COLO668 (cell line): ENCODE data around the gene PDE3B.
"Not testable (repeated sequence)": the region's sequence is repeated elsewhere in the genome, so short reads cannot be mapped to it uniquely, and the experiment has no call there.

Experiments
- DNase-seq: peaks from one replicate; lab custom pipeline; 2025; ENCODE audit not compliant: unreplicated experiment; lab: John Stamatoyannopoulos, UW

PDE3B gene

GRCh38 chr11:14641801-14642200 lies 1.8 kb upstream of the PDE3B start:
- no peak for DNase-seq

GRCh38 chr11:14642453-14642852 lies 1.2 kb upstream of the PDE3B start:
- no peak for DNase-seq

GRCh38 chr11:14642873-14643696 lies 519 bp upstream of the PDE3B start:
- DNase-seq = no peak

DNA sequence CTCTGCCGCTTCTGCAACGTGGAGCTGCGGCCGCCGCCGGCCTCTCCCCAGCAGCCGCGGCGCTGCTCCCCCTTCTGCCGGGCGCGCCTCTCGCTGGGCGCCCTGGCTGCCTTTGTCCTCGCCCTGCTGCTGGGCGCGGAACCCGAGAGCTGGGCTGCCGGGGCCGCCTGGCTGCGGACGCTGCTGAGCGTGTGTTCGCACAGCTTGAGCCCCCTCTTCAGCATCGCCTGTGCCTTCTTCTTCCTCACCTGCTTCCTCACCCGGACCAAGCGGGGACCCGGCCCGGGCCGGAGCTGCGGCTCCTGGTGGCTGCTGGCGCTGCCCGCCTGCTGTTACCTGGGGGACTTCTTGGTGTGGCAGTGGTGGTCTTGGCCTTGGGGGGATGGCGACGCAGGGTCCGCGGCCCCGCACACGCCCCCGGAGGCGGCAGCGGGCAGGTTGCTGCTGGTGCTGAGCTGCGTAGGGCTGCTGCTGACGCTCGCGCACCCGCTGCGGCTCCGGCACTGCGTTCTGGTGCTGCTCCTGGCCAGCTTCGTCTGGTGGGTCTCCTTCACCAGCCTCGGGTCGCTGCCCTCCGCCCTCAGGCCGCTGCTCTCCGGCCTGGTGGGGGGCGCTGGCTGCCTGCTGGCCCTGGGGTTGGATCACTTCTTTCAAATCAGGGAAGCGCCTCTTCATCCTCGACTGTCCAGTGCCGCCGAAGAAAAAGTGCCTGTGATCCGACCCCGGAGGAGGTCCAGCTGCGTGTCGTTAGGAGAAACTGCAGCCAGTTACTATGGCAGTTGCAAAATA lies 816 bp downstream of the PDE3B start:
- peak; percentile 73 for DNase-seq

DNA sequence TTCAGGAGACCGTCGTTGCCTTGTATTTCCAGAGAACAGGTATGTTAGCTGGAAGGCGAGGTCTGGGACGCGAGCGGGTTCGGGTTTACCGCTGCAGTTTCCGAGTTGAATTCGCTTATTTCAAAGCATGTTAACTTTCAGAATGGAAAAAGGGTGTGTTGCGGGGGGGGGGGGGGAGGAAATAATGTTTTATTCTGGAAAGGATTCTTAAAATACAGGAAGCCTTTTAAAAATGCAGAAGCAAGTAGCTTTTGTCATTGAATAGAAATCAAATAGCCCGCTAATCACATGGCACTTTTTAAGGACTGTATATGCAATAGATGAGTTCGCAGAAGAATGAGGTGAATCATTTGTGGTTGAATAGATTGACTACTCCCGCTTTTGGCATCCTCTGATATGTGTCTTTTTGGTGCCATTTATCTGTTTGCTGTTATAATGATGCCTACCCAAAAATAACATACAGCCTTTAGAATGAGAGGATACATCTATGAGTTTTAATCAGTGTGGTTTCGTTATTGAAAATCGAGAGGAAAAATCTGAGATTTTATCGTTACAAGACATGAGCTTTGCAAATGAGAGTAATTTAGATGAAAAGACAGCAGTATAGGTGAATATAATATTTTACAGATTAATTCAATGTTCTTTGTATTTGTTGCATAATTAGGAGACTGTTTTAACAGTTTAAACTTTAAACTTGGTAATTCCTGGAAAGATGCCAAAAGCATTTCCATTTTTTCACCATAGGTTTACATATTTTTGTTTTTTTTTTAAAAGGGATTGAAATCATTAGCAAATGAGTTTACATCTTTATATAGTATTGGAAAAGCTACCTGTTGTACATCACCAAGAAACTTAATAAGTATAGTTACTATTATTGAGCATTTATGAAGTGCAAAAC lies 1.7 kb downstream of the PDE3B start:
- DNase-seq = no peak

DNA sequence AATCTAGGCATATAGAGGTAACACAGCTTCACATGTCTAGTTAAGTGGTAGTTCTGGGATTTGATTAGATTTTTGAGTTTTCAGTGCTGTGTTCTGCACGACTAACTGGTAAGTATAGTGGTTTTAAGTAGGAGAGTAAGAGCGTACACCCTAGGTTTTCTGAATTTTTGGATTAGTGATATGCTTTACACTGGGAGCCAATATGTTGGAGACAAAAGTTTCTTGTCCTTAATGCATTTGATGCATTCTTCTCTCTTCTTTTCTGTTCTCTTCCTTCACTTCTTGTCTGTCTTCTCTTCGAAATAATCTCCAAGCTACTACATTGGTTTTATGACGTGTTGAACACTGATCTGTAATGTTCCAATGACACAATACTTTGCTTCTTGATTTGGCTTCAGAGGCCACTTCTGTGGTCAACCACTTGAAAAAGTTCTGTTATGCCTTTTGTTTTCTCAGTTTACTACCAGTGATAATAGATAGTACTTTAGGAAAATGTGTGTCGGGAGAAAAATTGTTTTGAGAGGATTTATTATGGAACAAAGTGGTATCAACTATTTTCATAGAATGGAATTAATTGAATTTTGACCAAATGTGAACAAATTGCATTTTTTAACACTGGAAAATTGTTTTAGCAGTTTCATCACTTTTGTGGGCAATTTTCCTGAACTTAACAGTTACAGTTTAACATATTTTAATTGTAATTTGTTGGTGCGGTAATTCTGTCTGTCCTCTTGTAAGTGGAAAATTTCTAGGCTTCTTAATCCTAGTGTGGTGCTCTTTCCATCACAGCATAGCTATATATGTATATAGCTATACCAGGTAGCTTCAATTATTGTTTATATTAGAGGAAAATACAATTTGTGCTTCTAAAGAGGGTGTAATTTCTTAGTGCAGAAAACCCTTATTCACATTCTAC lies 2.6 kb downstream of the PDE3B start:
- no peak for DNase-seq

GRCh38 chr11:14650064-14650463 lies 6.5 kb downstream of the PDE3B start:
- no peak for DNase-seq

GRCh38 chr11:14653090-14653489 lies 9.5 kb downstream of the PDE3B start:
- DNase-seq = no peak

DNA sequence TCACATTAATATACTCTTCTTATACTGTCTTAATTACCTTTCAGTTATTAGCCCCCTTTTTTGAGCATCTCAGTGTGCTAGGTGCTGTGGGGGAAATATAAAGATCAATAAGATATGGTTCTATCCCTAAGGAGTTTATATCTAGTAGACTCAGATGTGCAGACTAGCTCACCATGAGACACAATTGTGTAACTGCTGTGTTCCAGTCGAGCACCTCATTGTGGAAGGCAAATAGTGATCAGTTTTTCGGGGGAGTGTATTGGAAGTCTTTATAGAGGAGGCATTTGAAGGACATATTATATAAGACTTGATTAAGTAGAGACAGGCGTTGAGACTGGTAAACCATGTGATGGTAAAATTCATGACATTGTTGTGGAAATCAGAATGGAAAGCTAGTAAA lies 11.8 kb downstream of the PDE3B start:
- DNase-seq = no peak

DNA sequence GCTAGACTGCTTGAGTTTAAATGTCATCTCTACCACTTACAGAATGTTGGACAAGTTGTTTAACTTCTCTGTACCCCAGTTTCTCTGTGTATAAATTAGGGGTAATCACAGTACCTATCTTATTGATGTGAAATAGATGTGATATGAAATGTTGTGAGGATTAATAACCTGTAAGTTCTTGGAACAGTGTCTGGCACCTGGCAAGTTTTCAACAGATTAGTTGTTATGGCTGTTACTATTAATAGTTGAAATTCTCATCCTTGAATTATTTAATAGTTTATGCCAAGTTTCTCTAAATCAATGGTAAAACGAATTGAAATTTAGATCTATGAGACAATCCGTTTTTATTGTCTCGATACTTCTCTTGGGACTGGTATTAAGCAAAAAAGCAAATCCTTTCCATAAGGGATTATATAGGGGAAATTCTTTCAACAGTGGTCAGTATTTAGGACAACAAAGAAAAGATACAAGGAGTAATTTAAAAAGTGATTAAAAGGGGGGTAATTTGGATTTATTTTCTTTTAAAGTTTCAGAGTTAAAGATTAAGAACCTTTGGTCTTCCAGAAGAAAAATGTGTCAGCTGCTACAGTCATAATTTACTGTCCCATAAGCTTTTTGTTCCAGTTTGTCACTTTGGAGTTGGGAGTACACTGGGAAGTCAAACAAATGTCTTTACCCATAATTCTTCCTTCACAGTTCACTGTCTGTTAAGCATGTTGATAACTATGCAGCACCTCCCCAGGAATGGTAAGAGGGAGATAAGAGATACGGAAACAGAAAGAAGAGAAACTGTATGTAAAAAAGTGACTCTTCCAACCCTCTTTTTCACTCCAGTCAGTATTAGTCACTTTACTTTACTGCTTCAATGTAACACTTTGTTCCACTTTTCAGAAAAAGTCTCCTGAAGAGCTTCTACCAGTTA lies 13.2 kb downstream of the PDE3B start:
- DNase-seq = no peak

DNA sequence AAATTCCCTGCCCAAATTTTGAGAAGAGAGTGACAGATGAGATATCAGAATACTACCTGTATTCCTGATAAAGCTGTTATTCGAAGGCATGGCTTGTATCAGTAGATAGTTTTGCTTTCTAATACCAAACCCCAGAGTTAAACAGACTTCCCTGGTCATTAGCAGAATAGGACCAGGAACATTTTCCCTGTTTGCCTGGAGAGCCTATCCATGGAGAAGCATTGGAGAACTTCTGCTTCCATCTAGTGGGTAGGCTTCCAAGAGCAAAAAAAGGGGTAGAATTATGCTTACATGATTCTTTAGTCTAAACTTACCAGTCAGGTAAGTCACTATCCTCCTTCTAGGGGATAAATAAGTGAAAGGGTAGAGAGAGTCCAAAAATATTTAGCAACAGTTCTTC lies 14.2 kb downstream of the PDE3B start:
- DNase-seq = no peak

GRCh38 chr11:14664926-14665325 lies 21.3 kb downstream of the PDE3B start:
- not testable (repeated sequence) for DNase-seq

DNA sequence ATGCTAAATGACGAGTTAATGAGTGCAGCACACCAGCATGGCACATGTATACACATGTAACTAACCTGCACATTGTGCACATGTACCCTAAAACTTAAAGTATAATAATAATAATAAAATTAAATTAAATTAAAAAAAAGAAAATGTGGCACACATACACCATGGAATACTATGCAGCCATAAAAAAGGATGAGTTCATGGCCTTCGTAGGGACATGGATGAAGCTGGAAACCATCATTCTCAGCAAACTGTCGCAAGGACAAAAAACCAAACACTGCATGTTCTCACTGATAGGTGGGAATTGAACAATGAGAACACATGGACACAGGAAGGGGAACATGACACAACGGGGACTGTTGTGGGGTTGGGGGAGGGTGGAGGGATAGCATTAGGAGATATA lies 23.7 kb downstream of the PDE3B start:
- DNase-seq = not testable (repeated sequence)

GRCh38 chr11:14668731-14669301 lies 25.2 kb downstream of the PDE3B start:
- DNase-seq = no peak

- DNase-seq = no peak
Measured at GRCh38 chr11:14669499-14669898, 25.9 kb downstream of the PDE3B start.

DNA sequence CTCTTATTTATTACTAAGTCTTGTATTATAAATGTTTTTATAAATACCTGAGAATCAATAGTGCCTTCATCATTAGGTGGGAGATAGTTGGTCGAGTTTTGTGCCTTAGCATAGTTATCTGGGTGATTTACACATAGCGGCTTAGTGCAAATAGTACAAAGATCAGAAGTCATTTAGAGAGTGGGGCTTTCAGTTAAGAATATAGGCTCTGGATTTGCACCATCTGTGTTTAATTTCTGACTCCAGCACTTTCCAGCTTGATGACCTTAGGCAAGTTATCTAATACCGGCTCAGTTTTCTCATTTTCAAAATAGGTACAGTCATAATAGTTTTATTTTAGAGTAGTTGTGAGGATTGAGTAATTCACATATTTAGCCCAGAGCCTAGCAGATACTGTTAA lies 26.4 kb downstream of the PDE3B start:
- DNase-seq = no peak

DNA sequence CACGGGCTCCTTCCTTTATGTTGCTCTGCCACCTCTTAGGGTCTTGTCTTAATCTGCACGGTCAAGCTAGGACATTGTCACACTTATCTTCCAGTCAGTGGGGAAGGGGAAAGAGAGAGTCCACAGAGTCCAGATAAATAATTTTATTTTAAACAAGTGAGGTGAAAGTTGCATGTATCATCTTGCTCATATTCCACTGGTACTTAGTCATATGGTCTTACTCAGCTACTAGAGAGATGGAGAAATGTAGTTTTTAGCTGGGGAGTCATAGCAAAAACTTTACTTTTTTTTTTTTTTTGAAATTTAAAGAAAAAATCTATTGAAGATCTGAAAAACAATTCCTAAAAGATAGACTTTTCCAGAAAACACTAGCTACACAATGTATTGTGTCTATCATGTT lies 29.0 kb downstream of the PDE3B start:
- no peak for DNase-seq

GRCh38 chr11:14673421-14673820 lies 29.8 kb downstream of the PDE3B start:
- DNase-seq = no peak
